ENCODE measurements around the gene FUT2.

Gene FUT2

DNA sequence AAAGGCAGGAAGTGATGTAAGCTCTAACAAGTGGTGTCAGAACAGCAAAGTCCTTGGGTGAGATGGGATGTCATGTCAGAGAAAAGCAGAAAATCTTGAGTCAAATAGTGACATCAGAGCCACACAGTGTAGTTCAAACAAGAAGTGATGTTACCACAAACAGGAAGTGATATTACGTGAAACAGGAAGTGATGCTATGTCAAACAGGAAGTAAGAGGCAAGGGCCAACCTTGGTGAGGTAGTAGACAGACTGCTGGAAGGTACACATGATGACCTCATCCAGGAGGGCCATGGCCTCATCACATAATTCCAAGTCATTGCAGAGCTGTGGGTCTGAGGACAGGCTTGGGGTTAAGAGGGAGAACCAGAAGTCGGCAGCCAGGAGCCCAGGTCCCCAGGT is 30.8 kb downstream of the FUT2 start:
- DNase-seq (ENCODE audit: low read depth in 2 of 2) = no peak

DNA sequence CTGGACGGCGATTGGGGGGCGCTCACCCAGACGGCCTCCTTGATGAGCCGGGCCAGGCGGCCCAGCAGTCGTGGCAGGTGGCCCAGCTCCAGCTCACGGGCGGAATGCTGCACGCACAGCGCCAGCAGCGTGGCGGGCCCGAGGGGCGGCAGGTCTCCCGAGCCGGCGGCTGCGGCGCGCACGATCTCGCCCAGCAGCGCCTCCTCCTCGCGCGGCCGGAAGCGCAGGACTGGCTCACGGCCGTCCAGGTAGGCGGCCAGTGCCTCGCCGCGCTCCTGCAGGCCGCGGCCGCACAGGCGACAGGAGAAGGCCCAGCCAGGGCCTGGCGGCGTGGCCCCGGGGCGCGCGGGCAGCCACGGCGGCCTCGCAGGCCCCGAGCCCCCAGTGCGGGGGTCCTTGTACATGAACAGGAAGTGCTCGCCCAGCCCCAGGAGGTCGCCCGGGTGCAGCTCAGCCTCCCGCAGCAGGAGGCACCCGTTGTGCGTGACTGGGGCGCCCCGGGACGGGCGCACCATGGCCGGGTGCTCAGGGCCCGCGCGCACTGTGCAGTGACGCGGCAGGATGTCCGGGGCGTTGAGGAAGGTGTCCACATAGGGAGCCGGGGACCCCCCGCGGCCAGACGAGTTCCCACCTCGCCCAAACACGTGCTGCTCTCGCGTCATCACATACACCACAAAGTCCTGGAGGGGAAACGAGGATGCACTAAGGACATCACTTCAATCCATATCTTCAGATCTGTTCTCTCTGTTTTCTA is 33.3 kb downstream of the FUT2 start:
- DNase-seq (ENCODE audit: low read depth in 2 of 2) = no peak

DNA sequence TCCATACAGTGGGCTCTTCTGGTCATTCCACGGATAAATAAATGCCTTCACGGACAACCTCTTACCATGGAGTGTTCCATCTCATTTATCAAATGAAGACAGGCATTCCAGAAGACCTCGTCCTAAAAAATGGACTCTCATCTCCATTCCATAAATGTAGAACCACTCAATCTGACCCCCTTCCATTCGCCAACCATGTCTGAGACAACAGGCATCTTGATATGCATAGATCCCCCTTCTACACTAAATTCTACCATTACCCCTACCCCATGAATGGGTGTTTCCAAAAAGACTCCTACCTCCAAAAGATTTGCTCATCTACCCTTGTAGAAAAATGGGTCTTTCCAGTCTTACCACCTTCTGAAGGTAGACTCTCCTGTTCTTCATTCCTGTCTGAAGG is 35.7 kb downstream of the FUT2 start:
- DNase-seq (ENCODE audit: low read depth in 2 of 2) = no peak

DNA sequence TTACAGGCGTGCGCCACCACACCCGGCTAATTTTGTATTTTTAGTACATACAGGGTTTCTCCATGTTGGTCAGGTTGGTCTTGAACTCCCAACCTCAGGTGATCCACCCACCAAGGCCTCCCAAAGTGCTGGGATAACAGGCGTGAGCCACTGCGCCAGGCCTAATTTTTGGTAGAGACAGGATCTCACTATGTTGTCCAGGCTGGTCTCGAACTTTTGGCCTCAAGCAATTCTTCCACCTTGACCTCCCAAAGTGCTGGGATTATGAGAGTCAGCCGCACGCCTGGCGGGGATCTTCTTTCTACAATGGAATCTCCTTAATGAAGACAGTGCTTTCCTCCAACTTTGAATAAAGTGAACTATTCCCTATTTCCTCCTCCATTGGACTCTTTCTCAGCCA is 38.9 kb downstream of the FUT2 start:
- no peak for DNase-seq (ENCODE audit: low read depth in 2 of 2)

DNA sequence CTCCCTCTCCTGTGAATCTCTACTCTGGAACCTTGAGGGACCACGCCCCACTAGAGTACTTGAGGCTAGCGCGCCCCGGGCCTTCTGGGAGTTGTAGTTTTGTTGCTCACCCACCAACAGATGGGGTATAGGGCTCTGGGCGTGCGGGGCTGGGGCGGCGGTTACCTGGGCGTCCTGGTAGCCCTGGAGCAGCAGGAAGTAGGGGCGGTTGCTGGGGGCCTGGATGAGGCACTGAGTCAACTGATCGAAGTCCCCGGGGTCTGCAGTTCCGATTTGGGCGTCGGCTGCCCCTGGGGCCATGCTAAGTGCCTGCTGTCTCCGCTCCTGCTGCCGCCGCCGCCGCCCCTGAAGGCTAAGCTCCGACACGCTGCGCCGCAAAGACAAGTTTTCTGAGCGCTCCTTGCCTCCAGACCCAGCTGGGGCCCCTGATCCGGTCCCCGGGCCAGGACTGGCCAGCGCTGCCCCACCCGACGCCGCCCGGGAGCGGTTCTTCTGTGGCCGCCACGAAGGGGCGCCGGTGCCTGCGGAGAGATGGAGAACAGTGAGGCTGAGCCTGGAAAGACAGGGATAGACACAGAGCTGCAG is 39.4 kb downstream of the FUT2 start:
- no peak for DNase-seq (ENCODE audit: low read depth in 2 of 2)

DNA sequence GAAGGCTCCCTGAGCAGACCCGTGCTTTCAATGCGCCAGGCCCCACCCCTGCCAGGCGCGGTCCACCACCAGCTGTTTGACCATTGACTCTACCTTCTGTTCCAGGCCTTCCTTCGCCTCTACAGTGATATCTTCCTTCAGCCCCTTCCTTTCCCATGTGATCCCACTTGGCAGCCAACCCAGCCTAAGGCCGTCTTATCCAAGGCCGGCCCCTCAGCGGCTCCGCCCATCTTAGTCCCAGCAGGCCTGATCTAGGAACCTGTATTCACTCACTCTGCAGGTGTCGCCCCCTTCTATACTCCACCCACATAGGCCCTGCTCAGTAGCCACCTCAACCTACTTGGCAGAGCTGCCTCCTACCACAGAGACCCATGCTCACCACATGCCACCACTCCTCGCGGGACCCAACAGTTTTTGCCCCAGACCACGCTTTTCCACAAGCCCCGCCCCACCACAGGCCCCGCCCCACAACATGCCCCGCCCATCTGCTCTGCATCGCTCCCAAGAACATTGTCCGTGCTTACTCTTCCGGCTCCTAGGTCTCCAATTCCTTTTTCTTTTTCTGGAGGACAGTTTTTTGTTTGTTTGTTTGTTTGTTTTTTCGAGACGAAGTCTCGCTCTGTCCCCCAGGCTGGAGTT is 41.7 kb downstream of the FUT2 start:
- DNase-seq (ENCODE audit: low read depth in 2 of 2) = no peak

DNA sequence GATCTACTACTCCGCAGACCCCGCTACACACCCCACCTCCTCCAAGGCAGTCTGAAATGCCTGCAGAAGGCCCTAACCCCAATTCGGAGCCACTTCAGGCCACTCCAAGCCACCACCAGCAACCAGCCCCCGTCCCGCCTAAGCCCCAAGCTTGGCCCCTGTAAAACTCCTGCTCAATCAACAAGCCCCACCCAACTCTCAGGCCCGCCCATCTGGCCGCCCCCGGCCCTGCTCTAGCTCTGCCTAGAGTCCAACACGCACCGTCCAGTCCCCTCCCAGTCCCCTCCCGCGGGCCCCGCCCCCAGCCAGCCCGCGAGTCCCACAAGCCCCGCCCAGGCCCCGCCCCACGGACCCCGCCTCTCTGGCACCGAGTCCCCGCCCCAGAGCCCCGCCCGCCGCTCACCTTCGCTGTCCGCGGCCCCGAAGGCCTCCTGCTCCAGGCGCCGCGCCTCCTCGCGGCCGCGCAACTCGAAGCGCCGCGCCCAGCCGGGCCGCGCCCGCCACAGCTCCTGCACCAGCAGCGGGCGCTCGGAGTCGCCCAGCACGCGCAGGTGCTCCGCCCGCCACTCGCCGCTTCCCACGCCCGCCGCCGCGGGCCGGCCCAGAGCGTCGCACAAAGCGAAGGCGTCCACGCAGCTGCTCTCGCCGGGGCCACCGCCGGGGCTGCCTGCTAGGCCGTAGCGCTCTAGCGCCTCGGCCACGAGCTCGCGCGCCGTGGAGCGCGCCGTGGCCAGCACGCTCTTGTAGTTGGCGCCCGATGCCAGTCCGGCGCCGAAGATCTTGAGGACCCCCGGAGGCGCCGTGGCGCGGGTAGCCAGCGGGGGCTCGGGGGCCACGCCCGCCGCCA is 43.0 kb downstream of the FUT2 start:
- peak; percentile 88 to 90 for DNase-seq (ENCODE audit: low read depth in 2 of 2)

DNA sequence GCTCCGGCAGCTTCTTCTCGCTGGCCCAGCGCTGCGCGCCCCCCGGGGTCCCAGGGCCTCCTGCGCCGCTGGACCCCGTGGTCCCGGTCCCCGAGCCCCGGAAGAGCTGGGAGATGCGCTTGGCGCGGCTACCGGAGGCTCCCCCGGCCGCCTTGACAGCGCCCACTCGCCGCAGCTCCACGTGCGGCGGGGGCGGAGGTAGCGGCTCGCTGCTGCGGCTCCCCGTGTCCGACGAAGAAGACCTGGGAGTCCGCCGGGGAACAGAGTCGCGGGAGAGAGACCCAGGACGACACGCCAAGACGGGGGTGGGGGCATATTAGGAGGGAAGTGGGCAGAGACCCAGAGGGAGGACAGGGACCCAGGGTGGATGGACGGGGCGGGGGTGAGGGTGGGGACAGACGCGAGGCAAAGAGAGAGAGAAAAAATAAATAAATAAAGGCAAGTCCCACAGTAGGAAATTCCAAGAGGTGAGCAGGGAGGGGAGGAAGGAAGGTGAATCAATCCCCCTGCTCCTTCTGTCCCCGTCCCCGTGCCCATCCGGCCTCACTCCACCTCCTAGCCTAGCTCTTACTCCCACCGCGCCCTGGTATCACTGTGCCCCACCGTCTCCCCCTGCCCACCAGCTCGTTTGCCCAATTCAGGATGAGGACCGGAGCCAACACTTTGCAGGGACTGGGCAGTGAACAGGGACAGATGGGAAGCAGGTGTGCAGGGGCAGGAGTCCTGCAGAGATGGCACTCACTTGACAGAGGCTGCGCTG is 43.8 kb downstream of the FUT2 start:
- no peak for DNase-seq (ENCODE audit: low read depth in 2 of 2)

DNA sequence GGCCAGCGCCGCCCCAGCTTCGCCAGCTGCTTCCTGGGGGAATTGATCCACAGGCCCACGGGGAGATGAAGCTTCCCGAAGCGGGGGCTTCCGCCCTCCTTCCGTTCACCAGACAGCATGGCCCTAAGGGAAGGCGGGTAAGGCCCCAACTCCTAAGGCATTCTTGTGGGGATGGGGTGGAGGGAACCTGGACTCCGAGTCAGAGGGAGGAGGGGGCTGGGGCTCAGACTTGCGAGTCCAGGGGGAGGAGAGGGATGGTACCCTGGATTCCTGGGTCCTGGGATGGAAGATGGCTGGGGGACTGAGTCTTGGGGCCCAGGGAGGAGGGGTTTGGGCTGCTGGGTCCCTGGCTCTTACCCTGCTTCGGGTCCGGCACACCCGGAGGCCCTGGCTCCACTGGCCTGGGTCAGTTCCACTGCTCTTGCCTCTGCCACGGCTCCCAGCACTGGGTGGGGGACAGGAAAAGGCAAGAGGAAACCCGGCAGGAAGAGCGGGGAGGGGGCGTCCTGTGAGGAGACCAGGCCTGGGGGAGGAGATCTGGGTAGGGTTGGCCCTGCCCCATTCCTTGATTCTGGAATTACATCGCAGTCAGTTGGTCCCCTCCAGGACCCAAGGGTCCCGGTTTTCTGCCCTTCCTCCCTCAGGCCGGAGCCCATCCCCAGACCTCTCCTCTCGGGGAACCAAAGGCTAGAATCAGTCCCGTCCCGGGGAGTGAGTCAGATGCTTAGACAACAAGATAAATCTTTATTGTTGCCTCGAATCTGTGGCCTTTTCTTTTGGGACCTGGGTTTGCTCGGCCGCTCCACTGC is 44.6 kb downstream of the FUT2 start, which contains the start of gene RASIP1:
Gene RASIP1 (minus strand): TSS at position 447 of the 809 bp plus-strand sequence. CDS start 328 bp downstream, at position 119.
- no peak for DNase-seq (ENCODE audit: low read depth in 2 of 2)

DNA sequence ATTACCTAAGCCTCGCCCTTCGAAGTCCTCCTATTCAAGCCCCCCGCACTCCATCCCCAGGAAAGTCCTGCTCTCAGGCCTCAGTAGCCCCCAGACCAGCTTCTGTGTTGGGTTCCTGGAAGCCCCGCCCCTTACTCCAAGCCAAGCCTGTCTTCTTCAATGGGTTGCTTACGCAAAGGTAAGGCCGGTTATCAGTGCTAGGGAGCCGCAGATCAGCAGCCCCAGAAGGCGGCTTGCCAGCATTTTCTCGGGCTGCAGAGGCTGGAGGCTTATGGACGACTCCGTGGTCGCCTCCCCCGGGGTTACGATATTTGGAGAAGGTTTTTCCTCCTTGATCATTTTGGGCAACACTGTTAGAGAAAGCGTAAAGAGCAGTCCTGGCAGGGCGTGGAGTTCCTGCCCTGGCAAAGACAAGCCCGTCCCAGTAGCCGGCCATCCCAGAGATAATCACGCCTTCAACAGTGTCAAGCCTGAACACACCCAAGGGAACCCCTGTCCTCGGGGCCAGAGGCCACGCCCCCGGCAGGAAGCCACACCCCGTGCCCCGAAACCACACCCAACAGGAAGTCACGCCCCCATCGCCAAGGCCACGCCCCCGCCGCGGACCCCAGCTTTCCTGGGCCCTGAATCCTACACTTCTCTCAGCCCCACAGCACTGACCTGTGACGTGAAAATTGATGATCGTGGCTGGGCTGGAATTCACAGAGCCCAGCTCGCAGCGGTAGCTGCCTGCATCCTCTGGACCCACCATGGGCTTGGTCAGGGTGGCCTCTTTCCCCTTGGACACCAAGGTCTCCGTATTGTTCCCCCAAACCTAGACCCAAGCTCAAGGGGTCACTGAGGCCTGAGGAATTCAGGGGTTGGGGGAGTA is 45.6 kb downstream of the FUT2 start:
- peak in 1 of 2 donors; percentile 25 for DNase-seq (ENCODE audit: low read depth in 2 of 2)

DNA sequence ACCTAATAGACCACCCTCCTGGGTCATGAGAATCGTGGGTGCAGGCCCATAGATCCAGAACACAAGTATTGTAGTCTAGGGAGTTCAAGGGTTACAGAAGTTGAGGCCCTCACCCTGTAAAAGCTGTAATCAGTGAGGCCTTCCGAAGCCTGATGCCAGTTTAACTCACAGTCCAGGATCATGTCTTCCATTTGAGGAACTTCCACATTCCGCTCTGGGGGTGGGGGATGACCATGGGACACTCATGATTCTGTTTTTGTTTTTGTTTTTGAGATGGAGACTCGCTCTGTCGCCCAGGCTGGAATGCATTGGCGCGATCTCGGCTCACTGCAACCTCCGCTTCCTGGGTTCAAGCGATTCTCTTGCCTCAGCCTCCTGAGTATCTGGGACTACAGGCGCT is 46.3 kb downstream of the FUT2 start:
- DNase-seq (ENCODE audit: low read depth in 2 of 2) = no peak

DNA sequence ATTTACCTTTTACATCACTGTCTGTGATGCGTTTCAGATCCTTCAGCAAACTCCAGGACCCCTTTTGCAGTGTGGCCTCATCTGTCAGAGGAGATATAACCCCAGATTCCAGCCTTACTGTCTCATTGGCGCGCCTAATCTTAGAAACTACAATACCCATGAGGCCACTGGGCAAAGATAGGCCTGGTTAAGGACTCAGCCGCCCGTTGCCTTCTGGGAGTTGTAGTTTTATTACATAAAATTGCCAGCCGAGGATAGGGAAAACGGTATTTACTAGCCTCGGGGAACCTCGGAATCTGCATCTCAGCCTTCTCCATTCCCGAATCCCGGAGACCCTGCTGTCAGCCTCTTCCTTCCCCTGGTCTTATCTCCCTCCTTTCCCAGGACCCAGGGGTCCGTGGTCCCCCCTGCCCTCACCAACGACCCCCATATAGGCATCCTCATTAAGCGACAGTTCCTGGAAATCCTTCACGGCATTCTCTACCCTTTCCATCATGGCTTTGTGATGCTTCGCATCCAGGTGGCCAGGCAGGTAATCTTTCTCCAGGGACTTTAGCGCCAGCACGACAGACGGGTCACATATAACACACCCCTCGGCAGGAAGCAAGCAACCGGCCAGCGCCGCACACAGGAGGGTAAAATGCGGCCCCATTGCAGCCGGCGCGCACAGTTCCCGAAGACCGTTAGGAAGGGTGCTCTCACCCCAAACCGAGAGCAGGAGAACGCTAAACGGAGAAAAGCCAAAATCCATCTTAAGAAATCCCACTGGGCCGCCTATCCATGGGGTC is 49.6 kb downstream of the FUT2 start:
- peak in 1 of 2 donors; percentile 17 for DNase-seq (ENCODE audit: low read depth in 2 of 2)

DNA sequence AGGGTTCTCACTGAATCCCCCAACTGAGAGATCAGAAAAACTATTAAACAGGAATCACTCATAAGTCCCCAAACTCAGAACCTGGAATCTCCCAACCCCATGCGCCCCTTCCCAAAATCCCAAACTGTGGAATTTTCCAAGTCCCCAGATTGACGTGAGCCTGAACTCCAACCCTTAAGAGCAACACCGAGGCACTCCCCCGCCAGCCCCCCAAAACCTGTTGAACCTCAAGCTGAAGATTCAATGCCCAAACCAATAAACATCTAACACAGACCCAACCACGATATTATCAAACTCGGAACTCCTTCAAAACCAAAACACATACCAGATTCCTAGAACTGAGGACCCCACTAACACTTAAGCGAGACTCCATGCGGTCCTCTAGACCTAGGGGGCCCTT is 50.3 kb downstream of the FUT2 start:
- DNase-seq (ENCODE audit: low read depth in 2 of 2) = no peak

DNA sequence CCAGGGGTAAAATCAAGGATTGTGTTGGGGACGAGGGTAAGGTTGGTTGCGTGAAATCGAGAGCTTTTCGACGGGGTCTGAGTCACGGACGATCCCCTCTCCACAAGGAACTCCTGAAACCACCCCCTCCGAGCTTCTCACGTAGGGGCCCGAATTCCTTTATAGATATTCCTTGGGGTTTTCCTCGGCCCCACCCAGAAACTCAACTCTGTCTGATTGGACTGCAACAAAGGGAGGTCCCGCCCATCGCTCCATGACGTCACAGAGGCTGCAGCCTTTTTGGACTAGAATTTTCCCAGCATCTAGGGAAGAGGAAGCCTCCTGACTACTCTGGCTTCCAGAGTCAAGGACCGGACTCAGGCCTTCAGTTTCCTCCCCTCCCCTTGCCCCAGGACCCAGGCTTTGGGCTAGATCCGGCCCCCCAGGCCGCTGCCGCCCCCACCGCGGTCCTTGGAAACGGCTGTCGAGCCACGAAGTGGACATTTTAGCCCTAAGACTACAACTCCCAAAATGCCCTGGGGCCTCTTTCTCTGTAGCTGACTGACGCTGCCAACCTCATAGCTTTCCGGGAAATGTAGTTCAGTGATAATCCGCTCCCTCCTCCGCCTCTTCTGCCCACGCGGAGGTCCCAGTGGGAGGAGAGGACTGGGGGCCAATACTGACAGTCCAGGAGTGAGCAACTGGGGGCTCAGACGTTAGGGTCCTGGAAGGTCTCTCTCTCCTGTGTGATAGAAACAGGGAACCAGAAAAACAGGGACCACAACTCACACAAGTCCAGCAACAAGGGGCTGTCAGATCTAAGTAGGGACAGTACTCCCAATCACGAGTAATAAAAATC is 51.2 kb downstream of the FUT2 start, which contains the start of gene IZUMO1:
Gene IZUMO1 (minus strand): TSS at position 172 of the 838 bp plus-strand sequence. CDS start 1,050 bp downstream, outside the sequence.
- DNase-seq (ENCODE audit: low read depth in 2 of 2) = peak in 1 of 2 donors; percentile 45

DNA sequence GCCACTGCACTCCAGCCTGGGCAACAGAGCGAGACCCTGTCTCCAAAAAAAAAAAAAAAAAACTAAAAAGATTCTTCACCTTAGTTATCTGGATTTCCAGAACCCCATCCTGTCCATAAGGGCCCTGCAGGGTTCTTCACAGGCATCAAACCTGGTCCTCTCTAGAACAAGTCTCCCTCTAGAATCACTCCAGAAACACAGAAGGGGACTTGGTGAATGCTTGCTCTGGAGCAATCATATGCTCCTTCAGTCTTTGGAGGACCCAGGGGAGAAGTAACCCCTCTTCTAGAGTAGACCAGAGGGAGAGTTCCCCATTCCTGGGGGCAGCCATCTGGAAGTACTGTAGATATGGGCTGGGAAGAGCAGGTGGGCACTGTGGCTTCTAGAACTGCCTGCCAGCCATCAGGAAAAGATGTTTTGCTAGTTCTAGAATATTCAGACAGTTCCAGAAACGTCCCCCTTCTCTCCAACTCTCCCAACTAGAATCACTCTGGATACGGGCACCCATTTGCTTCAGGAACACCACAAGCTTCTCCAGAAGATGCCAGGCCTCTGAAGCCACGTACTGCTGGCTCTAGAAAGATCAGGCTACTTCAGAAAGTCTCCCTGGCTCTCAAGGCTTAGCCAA is 53.9 kb downstream of the FUT2 start:
- no peak for DNase-seq (ENCODE audit: low read depth in 2 of 2)

DNA sequence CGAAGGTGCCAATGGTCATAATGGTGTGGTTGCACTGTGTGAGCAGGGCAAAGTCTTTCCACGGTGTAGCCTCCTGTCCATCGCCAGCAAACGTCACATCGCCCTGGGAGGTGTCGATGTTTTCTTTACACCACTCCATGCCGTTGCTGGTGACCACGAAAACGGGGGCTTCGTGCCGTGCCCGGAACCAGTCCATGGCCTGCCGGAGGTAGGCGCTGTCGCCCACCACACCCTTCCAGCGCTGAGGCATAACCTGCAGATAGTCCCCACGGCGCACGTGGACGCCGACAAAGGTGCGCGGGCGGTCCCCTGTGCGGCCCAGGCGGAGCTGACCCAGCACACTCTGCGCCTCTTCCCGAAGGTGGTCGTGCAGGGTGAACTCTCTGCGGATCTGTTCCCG is 54.6 kb downstream of the FUT2 start:
- no peak for DNase-seq (ENCODE audit: low read depth in 2 of 2)
